CD4-positive, alpha-beta T cell (primary cell): Measurements from ENCODE around the gene NOC3L. TPM values are rescaled to one million over a fixed set of nuclear protein-coding genes. Genes with fewer than 3 reads are reported as not detected.

ENCODE experiments used
- ATAC-seq: fragments of 200-7000 bp; cut with Tn5 transposase; one replicate; pipeline ENCODE4 v1.10.0; 2022; ENCODE audit warnings: mild to moderate bottlenecking; ENCODE audit not compliant: poor library complexity
- CTCF ChIA-PET: fragments of 350-600 bp; sonication (Branson Sonifier 250); formaldehyde crosslinking; loops from one replicate; lab custom pipeline; 2021; ENCODE audit warnings: antibody characterized with exemption, inconsistent platforms; lab: Charles Lee
- POLR2A ChIA-PET: fragments of 350-600 bp; sonication (Branson Sonifier 250); formaldehyde crosslinking; loops from one replicate; lab custom pipeline; 2021; ENCODE audit warnings: antibody characterized with exemption, inconsistent platforms; lab: Charles Lee
- DNase-seq, 14 experiments: peaks; one replicate each; pipeline ENCODE4 v3.0.0-alpha.2; 2013 to 2020; ENCODE audit warnings: mixed read lengths in 2 of 14
- H3K27ac ChIP-seq, 2 donors: one replicate each; pipeline versions ENCODE4 v1.5.1 to v1.7.0; 2013; ENCODE audit warnings: low read length in 2 of 2, low read depth in 1 of 2, mild to moderate bottlenecking in 1 of 2
- H3K27me3 ChIP-seq, 2 experiments: 1 replicate in 1 of 2; 2 replicates in 1 of 2; pipeline versions ENCODE4 v1.6.1 to v1.7.0; 2013; ENCODE audit warnings: low read length in 2 of 2, control low read depth in 1 of 2, mild to moderate bottlenecking in 1 of 2, moderate library complexity in 1 of 2; ENCODE audit not compliant: insufficient read depth in 2 of 2, control insufficient read depth in 1 of 2
- H3K36me3 ChIP-seq: one replicate; pipeline ENCODE4 v1.6.1; 2013; ENCODE audit warnings: low read length, control low read depth; ENCODE audit not compliant: insufficient read depth
- H3K4me1 ChIP-seq: one replicate; pipeline ENCODE4 v1.6.1; 2013; ENCODE audit warnings: low read length, control low read depth; ENCODE audit not compliant: insufficient read depth
- H3K4me3 ChIP-seq: one replicate; pipeline ENCODE4 v1.5.1; 2013; ENCODE audit warnings: mild to moderate bottlenecking, low read length, moderate library complexity
- H3K9me3 ChIP-seq, 2 experiments: 1 replicate in 1 of 2; 2 replicates in 1 of 2; pipeline versions ENCODE4 v1.6.1 to v1.7.0; 2013; ENCODE audit warnings: low read length in 2 of 2, mild to moderate bottlenecking in 2 of 2, control low read depth in 1 of 2, moderate library complexity in 1 of 2; ENCODE audit not compliant: control insufficient read depth in 1 of 2, insufficient read depth in 1 of 2
- H3K27ac Mint-ChIP-seq: one replicate; pipeline ENCODE4 v1.8.0; 2020; ENCODE audit warnings: mixed read lengths
- H3K27me3 Mint-ChIP-seq: one replicate; pipeline ENCODE4 v1.8.0; 2021; ENCODE audit warnings: mixed read lengths
- H3K36me3 Mint-ChIP-seq: one replicate; pipeline ENCODE4 v1.8.0; 2021; ENCODE audit warnings: low read depth, mixed read lengths
- H3K4me1 Mint-ChIP-seq: one replicate; pipeline ENCODE4 v1.8.0; 2021; ENCODE audit warnings: low read depth, mixed read lengths
- H3K4me3 Mint-ChIP-seq: one replicate; pipeline ENCODE4 v1.8.0; 2020; ENCODE audit warnings: mild to moderate bottlenecking, mixed read lengths
- H3K9me3 Mint-ChIP-seq: one replicate; pipeline ENCODE4 v1.8.0; 2020; ENCODE audit warnings: mixed read lengths
- CTCF ChIP-seq: fragments of 200-600 bp; IDR thresholded peaks from one replicate; pipeline ENCODE4 v1.8.0; 2022; ENCODE audit warnings: antibody characterized with exemption, mild to moderate bottlenecking
- intact Hi-C, 2 experiments: fragments of 100-400 bp; cut with DNase I in 1 of 2; cut with micrococcal nuclease in 1 of 2; formaldehyde crosslinking; loops; one replicate each; pipeline versions ENCODE4 v1.15.1 to v1.9.0; 2023 to 2025; cut with DNase I, micrococcal nuclease
- polyA plus RNA-seq, 2 donors: library from polyadenylated mRNA; unstranded; fragments of 120-200 nt; gene quantifications; one replicate each; pipeline ENCODE4 v1.2.1, GENCODE V29; 2013
- total RNA-seq, 174 experiments: library from RNA in 2 of 174; stranded (reverse) in 2 of 174; gene quantifications; one replicate each; pipeline ENCODE4 v1.2.3 and lab custom pipeline; 2021 to 2026

The NOC3L gene
- total RNA-seq (1 to 10 TPM; 7.1 to 8.0 TPM), total RNA-seq (lab: John Stamatoyannopoulos, UW) (18.6 to 197 (median 57.7) reads per million in 172 experiments)
- 14.0 TPM for polyA plus RNA-seq (2013, experiment 1 of 2)
- polyA plus RNA-seq (2013, experiment 2 of 2), result 12.2 TPM

GRCh38 chr10:94362360-94363250 lies at the start of gene NOC3L:
NOC3L (minus strand) TSS chr10:94362939; CDS start chr10:94362838, 101 bp downstream.
- POLR2A ChIA-PET, result interaction anchor here (0.9 kb wide), 1 partner anchor 1771 kb away, joined by 3 read pairs; no protein-coding TSS in a partner anchor
- Mint-ChIP-seq H3K4me1 (peaks cover 51% of the 10 kb centered on the region), H3K9me3 (no peaks in the 10 kb centered on the region), H3K27me3 (no peaks in the 10 kb centered on the region), H3K4me3 (peak within 1 kb of the TSS; percentile 93), H3K36me3 (peaks cover 46% of the 10 kb centered on the region), H3K27ac (peak within 1 kb of the TSS; percentile 94)
- Histone ChIP-seq H3K4me3 (peak within 1 kb of the TSS; percentile 73), H3K4me1 (peaks cover 17% of the 10 kb centered on the region), H3K36me3 (peaks cover 15% of the 10 kb centered on the region), H3K27me3 (peaks cover 0 to 2% of the 10 kb centered on the region in 2 experiments), H3K27ac (peak within 1 kb of the TSS; percentile 75 to 87), H3K9me3 (no peaks in the 10 kb centered on the region)
- CTCF ChIA-PET, result interaction anchor here (0.7 to 1.1 kb wide), 5 partner anchors 9 to 1514 kb away, joined by 3 to 4 read pairs (median 3); partner anchors contain the start of gene EXOC6
- DNase-seq (peak; percentile 85 to 97 (median 92)), ATAC-seq (peak; percentile 93)
- peak; percentile 97 for TF ChIP-seq CTCF
- intact Hi-C loops, result loop anchor here (1.0 to 10.0 kb wide), 6 partner anchors 185 to 1768 kb away; partner anchors contain the start of genes FRA10AC1 (in 2 of the 2), EXOC6 (in 1 of the 2), HELLS (in 1 of the 2) and KIF11 (in 1 of the 2)

- no peak for TF ChIP-seq CTCF
- ChIA-PET POLR2A (no interaction called here), CTCF (no interaction called here)
- Histone ChIP-seq H3K9me3 (no peaks in the 10 kb centered on the region), H3K27ac (no peak overlapping the region), H3K4me3 (no peak overlapping the region), H3K4me1 (no peaks in the 10 kb centered on the region), H3K27me3 (peaks cover 7 to 32% of the 10 kb centered on the region in 2 experiments), H3K36me3 (no peaks in the 10 kb centered on the region)
- ATAC-seq, result no peak
- no peaks in the 10 kb centered on the region for H3K36me3 Mint-ChIP-seq
- DNase-seq, result no peak
- H3K4me1 Mint-ChIP-seq, result no peaks in the 10 kb centered on the region
- intact Hi-C loops, result no loop called here
- no peak overlapping the region for H3K4me3 Mint-ChIP-seq
- H3K27ac Mint-ChIP-seq, result no peak overlapping the region
- peaks cover 67% of the 10 kb centered on the region for H3K27me3 Mint-ChIP-seq
- no peaks in the 10 kb centered on the region for H3K9me3 Mint-ChIP-seq
Measured at GRCh38 chr10:94412449-94412848, 49.7 kb upstream of the NOC3L start.

- TF ChIP-seq CTCF, result no peak
- Mint-ChIP-seq H3K4me1 (no peaks in the 10 kb centered on the region), H3K36me3 (no peaks in the 10 kb centered on the region), H3K27me3 (peaks cover 73% of the 10 kb centered on the region), H3K4me3 (no peak overlapping the region), H3K27ac (no peak overlapping the region), H3K9me3 (no peaks in the 10 kb centered on the region)
- DNase-seq, result no peak
- Histone ChIP-seq H3K27ac (no peak overlapping the region), H3K4me1 (no peaks in the 10 kb centered on the region), H3K27me3 (peaks cover 14 to 44% of the 10 kb centered on the region in 2 experiments), H3K36me3 (no peaks in the 10 kb centered on the region), H3K4me3 (no peak overlapping the region), H3K9me3 (no peaks in the 10 kb centered on the region)
- ChIA-PET CTCF (no interaction called here), POLR2A (no interaction called here)
- ATAC-seq, result no peak
- intact Hi-C loops, result no loop called here
Measured at GRCh38 chr10:94411304-94411703, 48.6 kb upstream of the NOC3L start.
